Liver (tissue), 9 donors: Measurements from ENCODE around the gene EPB42. TPM values are rescaled to one million over a fixed set of nuclear protein-coding genes. Genes with fewer than 3 reads are reported as not detected.

Source experiments
- DNase-seq: peaks from one replicate; pipeline ENCODE4 v3.0.0-alpha.2; 2017; ENCODE audit warnings: low spot score
- H3K27ac ChIP-seq, 2 donors: one replicate each; pipeline ENCODE4 v1.7.0; 2013; ENCODE audit warnings: inconsistent platforms in 2 of 2, low read length in 2 of 2, control low read depth in 1 of 2, low read depth in 1 of 2, mild to moderate bottlenecking in 1 of 2
- H3K27me3 ChIP-seq, 4 donors: one replicate each; pipeline versions ENCODE4 v1.6.1 to v1.7.0; 2013; ENCODE audit warnings: low read length in 3 of 4, inconsistent platforms in 1 of 4, mild to moderate bottlenecking in 1 of 4, moderate library complexity in 1 of 4; ENCODE audit not compliant: control insufficient read depth in 4 of 4, insufficient read depth in 4 of 4
- H3K36me3 ChIP-seq, 4 donors: one replicate each; pipeline versions ENCODE4 v1.6.1 to v1.7.0; 2013; ENCODE audit warnings: low read length in 3 of 4, mild to moderate bottlenecking in 3 of 4, low read depth in 1 of 4, moderate library complexity in 1 of 4; ENCODE audit not compliant: control insufficient read depth in 4 of 4, insufficient read depth in 3 of 4
- H3K4me1 ChIP-seq, 4 donors: one replicate each; pipeline versions ENCODE4 v1.6.1 to v1.7.0; 2013; ENCODE audit warnings: low read length in 3 of 4, mild to moderate bottlenecking in 3 of 4, moderate library complexity in 1 of 4; ENCODE audit not compliant: control insufficient read depth in 4 of 4, insufficient read depth in 4 of 4
- H3K4me3 ChIP-seq, 3 donors: one replicate each; pipeline versions ENCODE4 v1.6.1 to v1.7.0; 2013; ENCODE audit warnings: low read length in 3 of 3, control low read depth in 1 of 3, low read depth in 1 of 3, mild to moderate bottlenecking in 1 of 3
- H3K9ac ChIP-seq, 2 donors: one replicate each; pipeline ENCODE4 v1.7.0; 2013; ENCODE audit warnings: low read length in 2 of 2, mild to moderate bottlenecking in 2 of 2, moderate library complexity in 2 of 2, control low read depth in 1 of 2, low read depth in 1 of 2
- H3K9me3 ChIP-seq, 4 donors: one replicate each; pipeline versions ENCODE4 v1.6.1 to v1.7.0; 2013; ENCODE audit warnings: low read length in 3 of 4; ENCODE audit not compliant: control insufficient read depth in 4 of 4
- ATF3 ChIP-seq: IDR thresholded peaks from 2 replicates; pipeline ENCODE4 v1.6.1; 2016; ENCODE audit warnings: antibody characterized with exemption
- CTCF ChIP-seq: fragments of 150-350 bp; IDR thresholded peaks from 2 replicates; pipeline ENCODE4 v1.5.1; 2017; ENCODE audit warnings: improper control_type of control experiment, low read depth, low read length; ENCODE audit not compliant: missing input control
- EGR1 ChIP-seq, 2 donors: IDR thresholded peaks; 2 replicates each; pipeline ENCODE4 v1.6.1; 2016 to 2018; ENCODE audit warnings: antibody characterized with exemption in 2 of 2, low read depth in 2 of 2
- FOXA1 ChIP-seq: IDR thresholded peaks from 2 replicates; pipeline ENCODE4 v1.6.1; 2016; ENCODE audit warnings: antibody characterized with exemption
- FOXA2 ChIP-seq: IDR thresholded peaks from 2 replicates; pipeline ENCODE4 v1.6.1; 2016; ENCODE audit warnings: antibody characterized with exemption
- HNF4A ChIP-seq, 2 donors: conservative IDR thresholded peaks; 2 replicates each; pipeline ENCODE4 v1.6.1; 2016; ENCODE audit warnings: antibody characterized with exemption in 2 of 2, mild to moderate bottlenecking in 2 of 2
- HNF4G ChIP-seq: IDR thresholded peaks from 2 replicates; pipeline ENCODE4 v1.6.1; 2016; ENCODE audit warnings: antibody characterized with exemption
- JUND ChIP-seq, 2 donors: IDR thresholded peaks; 2 replicates each; pipeline ENCODE4 v1.6.1; 2016; ENCODE audit warnings: antibody characterized with exemption in 2 of 2
- NR2F2 ChIP-seq: IDR thresholded peaks from 2 replicates; pipeline ENCODE4 v1.6.1; 2016; ENCODE audit warnings: antibody characterized with exemption
- REST ChIP-seq: IDR thresholded peaks from 2 replicates; pipeline ENCODE4 v1.6.1; 2016; ENCODE audit warnings: antibody characterized with exemption, mild to moderate bottlenecking
- TAF1 ChIP-seq: conservative IDR thresholded peaks from 2 replicates; pipeline ENCODE4 v1.6.1; 2016; ENCODE audit warnings: antibody characterized with exemption, mild to moderate bottlenecking
- YY1 ChIP-seq: IDR thresholded peaks from 2 replicates; pipeline ENCODE4 v1.6.1; 2016; ENCODE audit warnings: antibody characterized with exemption, mild to moderate bottlenecking
- ZBTB33 ChIP-seq: IDR thresholded peaks from 2 replicates; pipeline ENCODE4 v1.6.1; 2016; ENCODE audit warnings: antibody characterized with exemption
- WGBS: extraction: QIAGEN DNeasy Blood & Tissue Kit; methylation state at CpG from one replicate; pipeline ENCODE4 v1.1.7; 2013; 5-methylcytosine and 5-hydroxymethylcytosine counted together
- polyA plus RNA-seq, 2 donors: library from polyadenylated mRNA; stranded (reverse) in 1 of 2; unstranded in 1 of 2; fragments of 200-250 nt in 1 of 2; fragments of >200 nt in 1 of 2; fragmentation: Nextera tagmentation in 1 of 2; extraction: Ambion mirVana in 1 of 2; gene quantifications; one replicate each; pipeline versions ENCODE4 v1.2.1 to v1.2.3, GENCODE V29; 2013 to 2015
- total RNA-seq, 2 donors: library from RNA; depleted of rRNA; stranded (reverse); fragments of >200 nt; gene quantifications; one replicate each; pipeline ENCODE4 v1.2.3, GENCODE V29; 2014
- donor health status: healthy.
- donor health status: healthy.
- donor health status: healthy.
- donor health status: healthy.
- donor health status: healthy.

EPB42 gene
- total and polyA plus RNA-seq, 4 donors: 0.02 to 247 TPM; not detected in 2

- no peak for TF ChIP-seq FOXA1
- TF ChIP-seq EGR1 (IDR thresholded peaks at IDR 0.05; ENCODE audit: low read depth in 2 of 2): no peak
- no peak for TF ChIP-seq JUND (IDR thresholded peaks at IDR 0.05)
- TF ChIP-seq YY1: no peak
- TF ChIP-seq HNF4G: no peak
- no peak for TF ChIP-seq NR2F2
- TF ChIP-seq CTCF: no peak
- TF ChIP-seq HNF4A (conservative IDR thresholded peaks at IDR 0.05): no peak
- no peak for TF ChIP-seq FOXA2
- TF ChIP-seq TAF1: no peak
- no peak for TF ChIP-seq ATF3
- TF ChIP-seq REST: no peak
- 87% methylated on average over 7 of the region's 7 CpGs for WGBS
- Histone ChIP-seq H3K9ac (no peak overlapping the region), H3K27ac (no peak overlapping the region), H3K36me3 (no peaks in the 10 kb centered on the region), H3K9me3 (no peaks in the 10 kb centered on the region), H3K27me3 (no peaks in the 10 kb centered on the region), H3K4me1 (no peaks in the 10 kb centered on the region), H3K4me3 (no peak overlapping the region)
- no peak for DNase-seq
Observed at GRCh38 chr15:43215961-43216360, 4.9 kb downstream of the EPB42 start.

- Histone ChIP-seq H3K4me3 (no peak overlapping the region), H3K27ac (no peak overlapping the region), H3K36me3 (no peaks in the 10 kb centered on the region), H3K9me3 (no peaks in the 10 kb centered on the region), H3K9ac (no peak overlapping the region), H3K27me3 (no peaks in the 10 kb centered on the region), H3K4me1 (no peaks in the 10 kb centered on the region)
- no peak for DNase-seq
- 93% methylated on average over 6 of the region's 6 CpGs for WGBS
- TF ChIP-seq FOXA2 (no peak), HNF4A (conservative IDR thresholded peaks at IDR 0.05) (no peak), ZBTB33 (no peak), YY1 (no peak), HNF4G (no peak), TAF1 (no peak), REST (no peak), ATF3 (no peak)
Observed at GRCh38 chr15:43214592-43215295, 6.1 kb downstream of the EPB42 start.
